Tibial artery (tissue), 4 donors: ENCODE data around the gene MRAS.

Experiments
- DNase-seq, 2 donors: peaks; one replicate each; pipeline ENCODE4 v3.0.0-alpha.2; 2019
- H3K27ac ChIP-seq, 2 donors: fragments of 200-600 bp; sonication (generic) in 1 of 2; 1 replicate in 1 of 2; 2 replicates in 1 of 2; pipeline ENCODE4 v1.5.1; 2018 to 2019; ENCODE audit warnings: mild to moderate bottlenecking in 1 of 2
- H3K27me3 ChIP-seq, 2 donors: fragments of 200-600 bp; sonication (generic) in 1 of 2; one replicate each; pipeline versions ENCODE4 v1.5.1 to v1.6.0; 2016 to 2019
- H3K36me3 ChIP-seq, 3 donors: fragments of 200-600 bp; sonication (generic) in 2 of 3; one replicate each; pipeline ENCODE4 v1.5.1; 2016 to 2019; ENCODE audit warnings: mild to moderate bottlenecking in 2 of 3
- H3K4me1 ChIP-seq, 4 donors: fragments of 200-600 bp; sonication (generic) in 2 of 4; 1 replicate in 3 of 4; 2 replicates in 1 of 4; pipeline ENCODE4 v1.5.1; 2016 to 2019
- H3K4me3 ChIP-seq, 2 donors: fragments of 200-600 bp; sonication (generic) in 1 of 2; 1 replicate in 1 of 2; 2 replicates in 1 of 2; pipeline ENCODE4 v1.5.1; 2018 to 2019; ENCODE audit warnings: mild to moderate bottlenecking in 2 of 2
- H3K9me3 ChIP-seq, 3 donors: fragments of 200-600 bp; sonication (generic) in 1 of 3; one replicate each; pipeline ENCODE4 v1.5.1; 2016 to 2019
- CTCF ChIP-seq, 2 experiments: fragments of 200-600 bp in 1 of 2; fragments of 450-650 bp in 1 of 2; IDR thresholded peaks; one replicate each; pipeline ENCODE4 v1.5.1; 2017 to 2019; ENCODE audit warnings: antibody characterized with exemption in 2 of 2, mild to moderate bottlenecking in 1 of 2, moderate library complexity in 1 of 2
- intact Hi-C: fragments of 100-400 bp; cut with DNase I; formaldehyde crosslinking; loops from one replicate; pipeline ENCODE4 v1.15.0; 2023; ENCODE audit warnings: low total_unique reads

MRAS gene

GRCh38 chr3:138347960-138348753 is at the start of gene MRAS:
MRAS (plus strand) TSS chr3:138348579; CDS start chr3:138372884, 24,305 bp downstream.
- Histone ChIP-seq H3K9me3 (no peaks in the 10 kb centered on the region), H3K27me3 (no peaks in the 10 kb centered on the region), H3K4me3 (peak within 1 kb of the TSS; percentile 94 to 95), H3K27ac (peak within 1 kb of the TSS; percentile 95 to 97), H3K4me1 (peaks cover 0 to 38% (median 24%) of the 10 kb centered on the region in 4 donors), H3K36me3 (no peaks in the 10 kb centered on the region)
- peak; percentile 22 to 25 for TF ChIP-seq CTCF (IDR thresholded peaks at IDR 0.05)
- peak; percentile 78 to 89 for DNase-seq
- intact Hi-C loops, result no loop called here

- no peak overlapping the region for H3K27ac ChIP-seq
- no peaks in the 10 kb centered on the region for H3K9me3 ChIP-seq
- no peak for TF ChIP-seq CTCF (IDR thresholded peaks at IDR 0.05)
- no peaks in the 10 kb centered on the region for H3K4me1 ChIP-seq
- no peaks in the 10 kb centered on the region for H3K27me3 ChIP-seq
- peaks cover 10 to 33% (median 19%) of the 10 kb centered on the region in 3 donors for H3K36me3 ChIP-seq
- DNase-seq, result no peak
- no peak overlapping the region for H3K4me3 ChIP-seq
- intact Hi-C loops, result no loop called here
Observed at GRCh38 chr3:138300647-138301046, 47.7 kb upstream of the MRAS start.

- H3K4me3 ChIP-seq, result no peak overlapping the region
- H3K4me1 ChIP-seq, result no peaks in the 10 kb centered on the region
Observed at GRCh38 chr3:138303474-138303873, 44.9 kb upstream of the MRAS start.

GRCh38 chr3:138307899-138308298 is 40.5 kb upstream of the MRAS start:
- Histone ChIP-seq H3K36me3 (no peaks in the 10 kb centered on the region), H3K9me3 (peaks cover 0 to 24% (median 21%) of the 10 kb centered on the region in 3 donors), H3K4me3 (no peak overlapping the region), H3K27me3 (no peaks in the 10 kb centered on the region), H3K4me1 (no peaks in the 10 kb centered on the region), H3K27ac (no peak overlapping the region)
- no peak for TF ChIP-seq CTCF (IDR thresholded peaks at IDR 0.05)
- intact Hi-C loops, result no loop called here
- DNase-seq, result no peak

More at GRCh38 chr3:138303474-138303873, 44.9 kb upstream of the MRAS start:
- no peak overlapping the region for H3K27ac ChIP-seq
- no peak for DNase-seq
- intact Hi-C loops, result no loop called here
- TF ChIP-seq CTCF (IDR thresholded peaks at IDR 0.05), result no peak
- H3K9me3 ChIP-seq, result peaks cover 0 to 11% (median 8%) of the 10 kb centered on the region in 3 donors
- no peaks in the 10 kb centered on the region for H3K27me3 ChIP-seq
- H3K36me3 ChIP-seq, result peaks cover 0 to 6% (median 3%) of the 10 kb centered on the region in 3 donors

GRCh38 chr3:138308783-138309182 is 39.6 kb upstream of the MRAS start:
- H3K9me3 ChIP-seq, result peaks cover 0 to 24% (median 21%) of the 10 kb centered on the region in 3 donors
- no peak for TF ChIP-seq CTCF (IDR thresholded peaks at IDR 0.05)
- no peak overlapping the region for H3K27ac ChIP-seq
- no peak overlapping the region for H3K4me3 ChIP-seq
- no peaks in the 10 kb centered on the region for H3K4me1 ChIP-seq
- H3K27me3 ChIP-seq, result no peaks in the 10 kb centered on the region
- H3K36me3 ChIP-seq, result no peaks in the 10 kb centered on the region
- no peak for DNase-seq
- intact Hi-C loops, result no loop called here
